HL-60 (cell line): Measurements from ENCODE around the gene C1QTNF9.

Source experiments
- CTCF ChIP-seq: IDR thresholded peaks from one replicate; pipeline ENCODE4 v1.5.1; 2011; ENCODE audit warnings: low read length, control low read depth, inconsistent platforms; ENCODE audit not compliant: insufficient read depth
- GABPA ChIP-seq: IDR thresholded peaks from 2 replicates; pipeline ENCODE4 v1.6.1; 2012; ENCODE audit warnings: low read depth
- POLR2AphosphoS5 ChIP-seq: IDR thresholded peaks from 2 replicates; pipeline ENCODE4 v1.6.1; 2012; ENCODE audit warnings: low read depth
- REST ChIP-seq: IDR thresholded peaks from 2 replicates; pipeline ENCODE4 v1.6.1; 2012; ENCODE audit warnings: low read depth; ENCODE audit not compliant: insufficient replicate concordance
- SPI1 ChIP-seq: IDR thresholded peaks from 2 replicates; pipeline ENCODE4 v1.6.1; 2012; ENCODE audit warnings: low read depth, mild to moderate bottlenecking, borderline replicate concordance

GRCh38 chr13:24261566-24261965 lies 47.8 kb upstream of the C1QTNF9 start:
- TF ChIP-seq CTCF = no peak
- TF ChIP-seq POLR2AphosphoS5 = no peak
- TF ChIP-seq REST = no peak
- TF ChIP-seq GABPA = no peak
- no peak for TF ChIP-seq SPI1
